HG02588 (cell line): Measurements from ENCODE around the gene LEKR1.

Source experiments
- ATAC-seq: cut with Tn5 transposase; IDR thresholded peaks from one replicate; pipeline ENCODE4 v1.9.1; 2021; ENCODE audit warnings: mild to moderate bottlenecking, moderate library complexity; ENCODE audit not compliant: unreplicated experiment

Gene LEKR1

DNA sequence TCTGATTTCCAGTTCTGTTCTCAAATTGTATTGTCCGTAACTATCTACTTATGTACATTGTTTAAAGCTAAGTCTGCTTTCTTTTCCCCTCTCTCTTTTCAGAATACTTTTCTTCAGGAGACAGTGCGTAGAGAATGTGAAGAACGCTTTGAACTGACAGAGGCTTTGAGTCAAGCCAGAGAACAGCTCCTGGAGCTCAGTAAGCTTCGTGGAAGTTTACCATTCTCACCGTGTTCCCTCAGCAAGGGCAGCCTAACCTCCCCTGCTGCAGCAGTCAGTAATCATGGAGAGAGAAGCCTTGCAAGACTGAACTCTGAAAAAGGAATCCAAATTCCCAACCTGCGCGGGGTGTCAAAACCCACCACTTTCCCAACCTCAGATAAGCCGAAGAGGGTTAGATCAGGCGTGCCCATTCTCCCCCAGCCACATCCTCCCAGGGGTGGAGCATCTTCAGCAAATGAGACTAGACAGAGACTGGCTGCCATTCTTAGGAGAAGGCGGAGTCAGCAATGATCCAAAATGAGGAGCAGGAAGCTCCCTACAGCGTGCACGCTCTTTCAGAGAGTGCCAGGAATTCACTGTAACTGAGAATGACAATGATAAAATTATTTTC is 219.2 kb downstream of the LEKR1 start:
- ATAC-seq, result no peak

DNA sequence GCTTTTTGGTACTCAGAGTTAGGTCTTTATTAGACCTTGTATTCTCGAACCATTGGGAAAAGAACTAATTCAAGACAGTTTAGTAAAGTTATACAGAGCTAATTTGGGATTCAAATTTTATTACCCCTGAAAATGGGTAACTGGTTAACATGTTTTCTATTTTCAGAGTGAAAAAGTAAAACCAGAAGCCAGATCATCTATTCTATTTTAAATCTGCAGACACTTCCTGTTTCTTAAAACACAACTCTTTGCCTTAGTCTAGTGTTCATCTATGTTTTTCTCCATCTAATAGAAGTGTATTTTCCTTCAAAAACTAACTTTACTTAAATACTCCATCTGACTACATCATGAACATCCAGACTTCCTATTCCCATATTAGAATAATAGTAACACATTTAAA is 220.4 kb downstream of the LEKR1 start:
- no peak for ATAC-seq

- peak; percentile 64 for ATAC-seq
These were observed 224.9 kb downstream of the LEKR1 start for GRCh38 chr3:157051055-157051454.

- no peak for ATAC-seq
These were observed 225.4 kb downstream of the LEKR1 start for GRCh38 chr3:157051591-157051990.

DNA sequence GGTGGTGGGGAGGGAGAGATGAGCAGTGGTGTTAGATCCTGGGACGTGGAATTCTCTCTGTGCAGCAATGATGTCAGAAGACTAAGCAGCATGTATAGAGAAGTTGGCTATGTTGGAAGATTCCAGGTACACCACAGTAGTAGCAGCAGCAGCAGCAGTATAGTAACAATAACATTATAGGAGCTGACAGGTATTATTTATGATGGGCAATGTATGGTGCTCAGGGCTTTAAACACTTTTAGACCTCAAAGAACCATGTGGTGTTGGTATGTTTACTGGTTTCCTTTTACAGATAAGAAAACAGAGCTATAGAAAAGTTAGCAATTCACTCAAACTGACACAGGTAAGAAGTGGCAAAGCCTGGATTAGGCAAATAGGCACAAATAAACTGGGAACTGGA is 229.9 kb downstream of the LEKR1 start:
- ATAC-seq, result no peak

DNA sequence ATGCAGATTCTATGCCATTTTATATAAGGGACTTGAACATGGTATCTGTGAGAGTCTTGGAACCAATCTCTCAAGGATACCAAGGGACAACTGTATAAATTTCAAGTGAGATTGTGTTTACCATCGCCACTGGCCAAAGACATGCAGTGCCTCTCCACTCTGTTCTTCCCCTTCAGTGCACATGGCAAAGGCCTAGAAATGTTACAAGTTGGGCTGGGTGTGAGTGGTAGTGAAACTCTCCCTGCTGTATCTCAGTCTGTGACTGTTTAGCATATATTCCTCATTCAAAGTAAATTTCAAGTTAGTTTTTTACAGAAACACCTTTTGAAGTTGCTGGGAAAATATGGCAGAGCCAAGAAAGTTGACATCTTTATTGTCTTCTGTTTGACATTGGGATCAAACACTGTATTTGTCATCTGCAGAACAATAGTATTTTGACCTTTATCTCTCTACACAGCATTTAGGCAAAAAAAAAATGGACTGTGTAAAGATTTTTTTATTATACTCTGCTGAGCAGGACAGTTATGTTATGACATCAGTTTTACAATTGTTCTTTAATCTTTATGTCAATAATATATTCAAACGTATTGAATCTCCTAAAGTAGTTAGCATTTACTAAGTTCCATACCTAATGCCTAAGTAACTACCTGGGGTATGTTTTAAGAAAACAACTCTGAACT is 232.4 kb downstream of the LEKR1 start:
- no peak for ATAC-seq

GRCh38 chr3:157059181-157059580 is 233.0 kb downstream of the LEKR1 start:
- no peak for ATAC-seq

GRCh38 chr3:157059661-157060060 is 233.5 kb downstream of the LEKR1 start:
- ATAC-seq, result peak; percentile 62

GRCh38 chr3:157061265-157061664 is 235.1 kb downstream of the LEKR1 start:
- no peak for ATAC-seq

- ATAC-seq, result no peak
These were observed 237.3 kb downstream of the LEKR1 start for GRCh38 chr3:157063469-157063868.

- no peak for ATAC-seq
These were observed 237.8 kb downstream of the LEKR1 start for GRCh38 chr3:157063926-157064325.

GRCh38 chr3:157064402-157064801 is 238.2 kb downstream of the LEKR1 start:
- peak; percentile 69 for ATAC-seq

DNA sequence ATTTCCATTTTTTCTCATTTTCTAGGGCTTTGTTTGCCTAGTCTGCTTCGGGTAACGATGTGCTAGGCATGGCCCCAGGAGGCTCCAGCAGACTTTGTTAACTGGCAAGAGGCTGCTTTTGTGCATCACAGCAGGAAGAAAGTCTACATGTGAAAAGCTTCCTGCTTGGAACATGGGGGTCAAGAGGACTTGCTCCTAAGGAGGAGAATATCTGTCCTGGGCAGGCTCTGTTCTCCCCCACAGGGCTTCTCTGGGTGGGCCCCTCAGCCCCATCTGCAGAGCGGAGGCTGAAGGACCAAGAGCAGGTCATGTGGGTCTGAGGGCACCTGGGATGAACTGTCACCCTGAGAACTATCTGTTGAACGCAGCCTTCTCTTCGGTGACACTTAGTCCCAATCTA is 239.0 kb downstream of the LEKR1 start:
- no peak for ATAC-seq

- no peak for ATAC-seq
These were observed 240.4 kb downstream of the LEKR1 start for GRCh38 chr3:157066335-157067098.

DNA sequence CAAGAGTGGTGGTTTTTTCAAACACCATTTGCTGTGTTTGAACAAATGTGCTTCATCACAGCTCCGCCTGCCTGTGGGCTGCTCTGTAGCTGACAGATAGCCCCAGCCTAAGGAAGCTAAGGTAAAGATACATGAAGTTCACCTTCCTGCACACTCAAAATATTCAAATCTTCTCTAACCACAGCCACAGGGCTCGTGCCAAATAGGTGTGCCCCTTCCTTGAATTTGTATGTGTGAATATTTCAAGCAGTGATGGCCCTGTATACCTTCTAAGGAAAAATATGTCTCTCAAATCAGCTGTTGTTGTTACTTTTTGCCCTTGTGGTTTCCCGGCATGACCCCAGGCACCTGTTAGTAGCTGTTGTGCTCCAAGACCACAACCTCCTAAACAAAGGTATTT is 241.0 kb downstream of the LEKR1 start:
- peak; percentile 48 for ATAC-seq

- no peak for ATAC-seq
These were observed 243.3 kb downstream of the LEKR1 start for GRCh38 chr3:157069406-157069805.

DNA sequence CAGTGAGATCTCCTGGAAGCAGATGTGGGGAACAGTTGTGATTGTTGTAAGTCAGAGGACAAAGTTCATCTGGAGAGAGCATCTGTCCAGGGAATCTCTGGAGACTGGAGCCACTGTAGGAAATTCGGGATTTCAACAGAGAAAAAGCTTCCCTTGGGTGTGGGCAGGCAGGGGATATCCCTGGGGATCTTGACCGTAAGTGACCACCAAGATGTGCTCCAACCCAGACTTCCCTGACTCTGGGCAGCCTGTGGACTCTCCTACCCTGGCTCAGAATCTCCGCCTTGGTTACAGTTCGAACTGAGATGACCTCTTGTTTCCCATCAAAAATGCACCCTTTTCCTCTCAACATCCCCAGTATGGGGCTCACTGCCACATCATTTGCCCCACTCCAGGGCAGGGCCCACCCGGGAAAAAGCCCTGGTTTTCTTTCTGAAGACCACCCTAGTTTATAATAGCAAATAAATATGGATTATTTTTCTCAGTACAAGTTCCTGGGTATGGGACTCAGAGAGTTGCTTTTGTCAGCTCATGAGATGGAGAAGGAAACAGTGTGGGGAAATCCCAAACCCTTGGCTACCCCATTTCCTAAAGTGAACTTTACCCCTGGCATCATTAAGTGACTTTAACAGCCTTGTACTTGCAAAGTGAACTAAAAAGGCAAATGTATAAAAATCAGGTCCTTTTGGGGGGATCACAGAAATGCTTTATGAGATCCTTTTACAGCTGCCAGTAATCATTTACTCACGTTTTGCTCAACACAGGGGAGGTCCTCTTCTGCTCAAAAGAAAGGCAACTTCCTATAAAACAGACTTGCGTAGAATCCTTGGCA is 243.9 kb downstream of the LEKR1 start:
- no peak for ATAC-seq

- no peak for ATAC-seq
These were observed 244.5 kb downstream of the LEKR1 start for GRCh38 chr3:157070678-157070999.

GRCh38 chr3:157071744-157072525 is 245.8 kb downstream of the LEKR1 start:
- no peak for ATAC-seq

GRCh38 chr3:157073810-157074209 is 247.7 kb downstream of the LEKR1 start:
- ATAC-seq, result no peak

- no peak for ATAC-seq
These were observed 248.3 kb downstream of the LEKR1 start for GRCh38 chr3:157074490-157074889.
